NCI-H187 treated with DMSO at 0.1 percent for 48 hours (cell line): ENCODE measurements around the gene DCLRE1B.

Source experiments
- DNase-seq: peaks from one replicate; lab custom pipeline; 2025; lab: John Stamatoyannopoulos, UW

DCLRE1B gene

GRCh38 chr1:113887402-113888175, 17.5 kb upstream of the DCLRE1B start, which contains the start of gene BCL2L15:
Gene BCL2L15, minus strand, starts transcription at chr1:113887581. Its CDS starts 206 bp downstream, at chr1:113887375.
- DNase-seq = no peak

DNA sequence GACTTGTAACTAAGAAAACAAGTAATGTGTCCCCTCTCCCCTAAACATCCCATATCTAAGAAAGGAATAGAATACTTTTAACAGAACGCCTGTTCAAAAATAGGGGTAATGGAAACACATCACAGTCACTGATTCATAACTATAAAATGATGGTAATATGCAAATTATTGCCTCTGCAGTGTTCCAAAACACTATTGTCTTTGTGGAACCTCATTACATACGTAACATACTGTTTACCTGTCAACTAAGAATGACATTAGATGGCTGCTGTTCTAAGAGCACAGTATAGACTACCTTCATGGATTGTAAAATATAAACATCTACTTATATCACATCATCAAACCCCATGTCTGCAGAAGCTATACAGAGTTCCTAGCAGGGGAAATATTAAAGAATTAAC, 14.3 kb upstream of the DCLRE1B start:
- no peak for DNase-seq

DNA sequence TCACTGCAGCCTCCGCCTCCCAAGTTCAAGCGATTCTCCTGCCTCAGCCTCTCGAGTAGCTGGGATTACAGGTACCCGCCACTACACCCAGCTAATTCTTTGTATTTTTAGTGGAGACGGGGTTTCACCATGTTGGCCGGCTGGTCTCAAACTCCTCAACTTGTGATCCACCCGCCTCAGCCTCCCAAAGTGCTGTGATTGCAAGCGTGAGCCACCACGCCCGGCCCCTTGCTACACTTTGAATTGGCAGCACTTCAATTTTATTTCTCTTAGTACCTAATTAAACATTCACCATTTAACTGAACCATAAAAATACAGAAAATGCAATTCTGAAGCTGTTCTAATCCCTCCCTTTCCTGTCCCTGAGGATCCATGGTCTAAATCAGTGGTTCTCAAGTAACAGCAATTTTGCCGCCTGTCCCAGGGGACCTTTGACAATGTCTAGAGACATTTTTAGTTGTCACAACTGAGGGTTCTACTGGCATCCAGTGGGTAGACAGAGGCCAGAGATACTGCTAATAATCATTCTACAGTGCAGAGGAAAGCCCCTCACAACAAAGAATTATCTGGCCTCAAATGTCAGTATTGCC, 13.4 kb upstream of the DCLRE1B start:
- DNase-seq = no peak

GRCh38 chr1:113893267-113893666, 11.9 kb upstream of the DCLRE1B start:
- no peak for DNase-seq

GRCh38 chr1:113895098-113895497, 10.0 kb upstream of the DCLRE1B start:
- no peak for DNase-seq

DNA sequence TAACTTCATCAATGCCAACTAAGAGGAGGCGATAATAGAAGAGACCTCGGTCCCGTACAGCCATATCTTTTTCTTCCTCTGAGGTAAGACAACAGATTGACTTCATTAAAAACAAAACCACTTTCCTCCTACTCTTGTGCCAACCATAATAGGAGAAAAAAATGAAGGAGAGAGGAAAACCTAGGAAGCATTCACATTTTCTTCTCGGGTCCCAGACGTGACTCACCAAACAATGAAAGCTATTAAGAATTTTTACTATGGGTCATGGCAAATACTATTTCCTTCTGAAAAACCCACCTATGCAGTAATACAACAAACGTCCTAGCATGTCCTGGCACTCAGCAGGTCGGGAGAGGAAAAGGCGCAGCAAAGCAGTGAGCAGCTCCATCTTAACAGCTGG, 9.2 kb upstream of the DCLRE1B start:
- no peak for DNase-seq

DNA sequence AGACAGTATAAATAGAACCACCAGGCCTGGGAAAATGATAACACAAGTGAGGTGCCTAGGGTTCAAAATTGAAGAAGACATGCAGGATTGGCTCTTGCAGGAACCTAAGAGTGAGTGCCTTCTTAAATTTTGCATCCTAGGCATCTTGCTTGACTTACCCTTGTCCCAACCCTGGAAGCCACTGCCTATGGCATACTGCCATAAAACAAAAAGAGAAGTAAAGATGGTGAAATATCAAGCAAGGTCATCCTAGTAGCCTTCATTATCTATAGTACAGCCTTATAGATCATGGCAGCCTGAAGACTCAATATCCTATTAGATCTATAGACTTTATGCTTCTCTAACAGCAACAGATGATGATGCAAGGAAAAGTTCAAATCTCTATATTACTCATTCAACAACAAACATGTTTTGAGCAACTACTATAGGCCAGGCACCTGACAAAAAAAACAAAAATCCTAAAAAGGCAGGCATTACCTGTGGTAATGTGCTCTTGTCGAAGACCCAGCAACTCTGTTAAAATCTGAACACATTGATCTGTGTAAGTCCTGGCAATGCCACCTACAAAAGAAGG, 6.8 kb upstream of the DCLRE1B start:
- DNase-seq = no peak

GRCh38 chr1:113899111-113899510, 6.0 kb upstream of the DCLRE1B start:
- no peak for DNase-seq

DNA sequence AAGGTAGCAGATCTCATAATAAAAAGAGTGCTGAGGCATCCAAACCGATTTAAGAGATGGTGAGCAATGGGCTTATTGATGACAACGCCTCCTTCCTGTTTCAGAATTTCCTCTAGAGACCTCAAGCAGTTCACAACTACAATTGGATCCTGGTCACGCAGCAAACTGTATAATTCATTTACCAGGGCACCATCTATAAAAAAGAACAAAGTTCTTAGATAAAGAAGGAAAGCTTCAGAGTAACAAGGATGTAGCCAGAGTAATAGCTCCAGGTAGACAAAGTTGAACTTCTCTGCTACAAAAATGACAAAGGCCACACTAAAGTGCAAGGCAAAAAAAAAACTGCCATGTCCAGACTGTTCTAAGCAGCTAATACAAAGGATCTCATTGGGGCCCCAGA, 3.9 kb upstream of the DCLRE1B start:
- DNase-seq = no peak

GRCh38 chr1:113903501-113904292, 1.4 kb upstream of the DCLRE1B start:
- DNase-seq = no peak

DNA sequence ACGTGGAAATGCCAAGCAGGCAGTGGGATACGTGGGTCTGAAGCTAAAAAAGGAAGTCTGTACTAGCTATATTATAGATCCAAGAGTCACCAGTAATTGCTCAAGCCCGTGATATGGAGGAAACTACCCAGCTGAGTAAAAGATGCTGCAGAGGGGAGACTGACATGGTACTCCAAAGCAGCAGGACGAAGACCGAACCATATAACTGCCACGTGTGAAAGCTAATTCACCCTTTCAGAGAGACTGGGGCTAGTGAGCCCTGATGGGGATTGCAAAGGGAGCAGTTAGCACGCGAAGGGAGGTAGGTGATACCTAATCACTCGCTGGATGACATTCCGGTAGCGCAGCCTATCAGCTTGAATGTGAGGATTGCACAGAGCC, 843 bp upstream of the DCLRE1B start:
- DNase-seq = no peak

DNA sequence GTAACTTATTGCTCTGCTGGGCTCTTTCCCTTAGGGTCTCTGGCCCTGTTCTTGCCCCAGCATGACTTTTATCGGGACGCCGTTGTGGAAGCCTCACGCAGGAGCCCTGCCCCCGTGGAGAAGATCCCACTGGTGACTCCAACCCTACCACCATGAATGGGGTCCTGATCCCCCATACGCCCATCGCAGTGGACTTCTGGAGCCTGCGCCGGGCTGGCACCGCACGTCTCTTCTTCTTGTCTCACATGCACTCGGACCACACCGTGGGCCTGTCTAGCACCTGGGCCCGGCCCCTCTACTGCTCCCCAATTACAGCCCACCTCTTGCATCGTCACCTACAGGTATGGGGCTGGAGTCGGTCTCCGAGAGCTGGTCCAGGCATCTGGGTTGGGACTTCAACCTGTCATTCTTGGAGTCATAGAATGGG, 322 bp downstream of the DCLRE1B start:
- no peak for DNase-seq

- no peak for DNase-seq
Measured at GRCh38 chr1:113912594-113913311, 7.6 kb downstream of the DCLRE1B start.

- DNase-seq = no peak
Measured at GRCh38 chr1:113913312-113913668, 8.2 kb downstream of the DCLRE1B start.

GRCh38 chr1:113913887-113914664, 8.9 kb downstream of the DCLRE1B start:
- no peak for DNase-seq

DNA sequence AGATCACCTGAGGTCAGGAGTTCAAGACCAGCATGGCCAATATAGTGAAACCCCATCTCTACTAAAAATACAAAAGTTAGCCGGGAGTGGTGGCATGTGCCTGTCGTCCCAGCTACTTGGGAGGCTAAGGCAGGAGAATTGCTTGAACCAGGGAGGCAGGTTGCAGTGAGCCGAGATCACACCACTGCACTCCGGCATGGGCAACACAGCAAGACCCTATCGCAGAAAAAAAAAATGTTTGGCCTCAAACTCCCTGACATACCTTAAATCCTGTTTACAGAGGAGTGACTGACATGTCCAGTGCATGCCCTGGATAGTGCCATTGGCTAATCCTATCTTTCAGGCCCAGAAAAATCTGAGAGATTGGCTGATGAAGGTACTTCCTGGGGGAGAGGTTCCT, 11.8 kb downstream of the DCLRE1B start:
- DNase-seq = no peak

- no peak for DNase-seq
Measured at GRCh38 chr1:113917400-113918082, 12.4 kb downstream of the DCLRE1B start.

DNA sequence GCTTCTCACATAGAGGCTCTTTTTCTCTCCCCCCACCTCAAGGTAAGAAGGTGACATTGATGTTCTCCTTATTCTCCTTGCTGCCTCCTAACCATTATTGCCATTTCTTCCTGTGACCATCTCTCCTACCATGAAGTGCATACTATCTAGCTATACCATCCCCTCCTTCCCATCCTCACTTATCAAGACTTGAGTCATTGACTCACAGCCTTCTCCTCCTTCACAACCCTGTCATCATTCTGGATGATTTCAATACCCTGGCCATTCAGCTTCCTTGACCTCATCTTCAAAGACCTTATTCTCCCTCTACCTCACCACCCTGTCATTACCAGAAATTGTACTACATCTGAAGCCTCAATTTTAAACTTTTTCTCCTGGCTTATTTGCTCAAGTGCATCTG, 13.1 kb downstream of the DCLRE1B start:
- DNase-seq = no peak

DNA sequence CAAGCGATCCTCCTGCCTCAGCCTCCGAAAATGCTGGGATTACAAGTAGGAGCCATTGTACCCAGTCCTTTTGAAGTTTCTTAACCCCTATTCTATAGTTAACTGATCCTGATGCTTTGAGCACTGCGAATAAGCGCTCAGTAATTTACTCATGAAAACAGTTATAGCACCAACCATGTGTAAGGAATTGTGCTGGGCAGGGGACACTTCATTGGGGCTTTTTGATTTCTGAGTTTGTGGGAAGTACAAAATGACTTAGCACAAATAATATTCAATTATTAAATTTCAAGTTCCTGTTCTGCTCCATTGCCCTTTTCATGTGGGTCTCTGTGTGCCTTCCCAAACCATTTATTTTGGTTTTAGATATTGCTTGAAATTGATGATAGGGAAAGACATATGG, 17.8 kb downstream of the DCLRE1B start:
- DNase-seq = no peak

GRCh38 chr1:113924473-113924872, 19.3 kb downstream of the DCLRE1B start:
- DNase-seq = no peak
